Nephron progenitor cell (in vitro differentiated cells): Measurements from ENCODE around the gene WDR46.

Source experiments
- DNase-seq: peaks from one replicate; pipeline ENCODE4 v3.0.0; 2021
- H3K27ac Mint-ChIP-seq: 2 replicates; pipeline ENCODE4 v1.8.0; 2021; ENCODE audit warnings: mild to moderate bottlenecking, moderate library complexity, mixed read lengths
- H3K27me3 Mint-ChIP-seq: 2 replicates; pipeline ENCODE4 v1.8.0; 2021; ENCODE audit warnings: mild to moderate bottlenecking, low read depth, mixed read lengths; ENCODE audit not compliant: poor library complexity
- H3K36me3 Mint-ChIP-seq: 2 replicates; pipeline ENCODE4 v1.8.0; 2021; ENCODE audit warnings: low read depth, mixed read lengths
- H3K4me1 Mint-ChIP-seq: 2 replicates; pipeline ENCODE4 v1.8.0; 2021; ENCODE audit warnings: mixed read lengths
- H3K4me3 Mint-ChIP-seq: 2 replicates; pipeline ENCODE4 v1.8.0; 2021; ENCODE audit warnings: mild to moderate bottlenecking, moderate library complexity, mixed read lengths
- H3K9me3 Mint-ChIP-seq: 2 replicates; pipeline ENCODE4 v1.8.0; 2021; ENCODE audit warnings: mild to moderate bottlenecking, moderate library complexity, mixed read lengths
- CTCF ChIP-seq: fragments of 200-600 bp; sonication (generic); IDR thresholded peaks from 2 replicates; pipeline ENCODE4 v1.5.0; 2021; ENCODE audit warnings: antibody characterized with exemption

Gene WDR46

GRCh38 chr6:33297956-33298772 lies 9.1 kb upstream of the WDR46 start:
- DNase-seq, result peak; percentile 63
- Mint-ChIP-seq H3K4me1 (peaks cover 43% of the 10 kb centered on the region), H3K36me3 (peaks cover 7% of the 10 kb centered on the region), H3K9me3 (no peaks in the 10 kb centered on the region), H3K4me3 (peak overlapping the region; percentile 98), H3K27me3 (peaks cover 3% of the 10 kb centered on the region), H3K27ac (peak overlapping the region; percentile 100)
- TF ChIP-seq CTCF, result no peak

GRCh38 chr6:33297406-33297955 lies 8.4 kb upstream of the WDR46 start:
- H3K4me3 Mint-ChIP-seq, result peak overlapping the region; percentile 98
- H3K9me3 Mint-ChIP-seq, result no peaks in the 10 kb centered on the region
- H3K36me3 Mint-ChIP-seq, result peaks cover 13% of the 10 kb centered on the region
- peak overlapping the region; percentile 61 for H3K27ac Mint-ChIP-seq
- TF ChIP-seq CTCF, result no peak
- peak; percentile 59 for DNase-seq
- no peaks in the 10 kb centered on the region for H3K27me3 Mint-ChIP-seq
- peaks cover 43% of the 10 kb centered on the region for H3K4me1 Mint-ChIP-seq

DNA sequence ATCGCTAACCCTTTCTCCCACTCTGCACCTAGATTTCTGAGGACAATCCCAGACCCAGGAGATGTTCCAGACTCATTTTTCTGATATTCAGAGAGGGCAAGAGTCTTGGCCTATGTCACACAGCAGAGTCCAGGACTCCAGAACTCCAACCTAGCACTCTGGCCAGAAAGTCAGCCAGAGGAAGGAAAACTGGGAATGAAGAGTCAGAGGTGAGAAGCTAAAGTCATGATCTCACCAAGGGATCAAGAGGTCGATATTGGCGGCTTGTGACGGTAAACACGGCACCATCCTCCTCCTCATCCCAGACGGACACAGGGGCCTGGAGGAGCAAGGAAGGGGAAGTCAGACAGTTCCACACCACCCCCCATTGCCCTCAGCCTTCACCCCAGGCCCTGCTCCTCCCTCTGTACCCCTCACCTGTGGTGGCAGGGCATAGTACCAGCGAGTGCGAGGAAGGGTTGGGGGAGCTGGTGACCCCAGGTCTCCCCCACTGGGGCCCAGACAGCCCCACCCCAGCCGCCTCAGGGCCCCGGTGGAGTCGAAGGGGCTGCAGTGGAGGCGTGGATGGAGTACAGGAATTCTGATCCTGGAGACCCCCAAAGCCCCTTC lies 7.9 kb upstream of the WDR46 start:
- Mint-ChIP-seq H3K27ac (no peak overlapping the region), H3K36me3 (peaks cover 13% of the 10 kb centered on the region), H3K9me3 (no peaks in the 10 kb centered on the region), H3K4me3 (peak overlapping the region; percentile 98), H3K27me3 (no peaks in the 10 kb centered on the region), H3K4me1 (peaks cover 43% of the 10 kb centered on the region)
- no peak for TF ChIP-seq CTCF
- DNase-seq, result no peak

- Mint-ChIP-seq H3K4me3 (peak overlapping the region; percentile 98), H3K36me3 (peaks cover 13% of the 10 kb centered on the region), H3K4me1 (peaks cover 39% of the 10 kb centered on the region), H3K9me3 (no peaks in the 10 kb centered on the region), H3K27ac (peak overlapping the region; percentile 86), H3K27me3 (no peaks in the 10 kb centered on the region)
- TF ChIP-seq CTCF, result no peak
- DNase-seq, result no peak
Measured at GRCh38 chr6:33295621-33296369, 6.8 kb upstream of the WDR46 start.

DNA sequence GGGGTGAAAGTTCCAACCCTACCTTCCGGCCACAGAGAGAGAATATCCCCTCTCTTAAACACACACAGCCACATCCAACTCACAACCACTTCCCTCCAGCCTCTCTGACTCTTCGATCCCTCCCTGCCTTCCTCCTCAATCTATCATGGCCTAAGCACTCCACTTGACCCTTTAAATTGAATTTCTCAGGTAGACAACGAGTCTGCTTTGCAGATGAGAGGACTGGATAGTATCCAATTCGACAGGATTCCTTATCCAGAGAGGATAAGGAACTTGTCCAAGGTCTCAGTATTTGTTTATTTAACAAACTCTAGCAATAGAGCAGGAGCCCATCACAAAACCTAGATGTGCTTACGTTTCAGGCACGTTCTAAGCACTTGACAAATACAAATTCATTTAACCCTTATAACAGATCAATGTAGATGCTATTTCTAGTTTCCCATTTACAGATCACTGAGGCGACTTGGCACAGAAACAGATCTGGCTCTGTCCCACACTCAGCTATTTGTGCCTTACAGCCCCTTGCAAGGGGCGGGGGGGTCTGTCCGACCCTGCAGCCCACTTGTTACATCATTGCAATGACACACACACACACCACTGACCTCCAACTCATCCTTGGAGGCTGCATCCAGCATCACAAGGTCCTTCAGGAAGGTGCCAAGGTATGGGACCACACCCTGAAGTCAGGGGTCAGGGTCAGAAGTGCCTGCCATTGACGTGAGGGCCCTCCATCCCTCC lies 5.2 kb upstream of the WDR46 start:
- Mint-ChIP-seq H3K9me3 (no peaks in the 10 kb centered on the region), H3K27ac (no peak overlapping the region), H3K4me1 (peaks cover 43% of the 10 kb centered on the region), H3K36me3 (peaks cover 13% of the 10 kb centered on the region), H3K4me3 (no peak overlapping the region), H3K27me3 (no peaks in the 10 kb centered on the region)
- TF ChIP-seq CTCF, result no peak
- no peak for DNase-seq
